Panc1 (cell line): Measurements from ENCODE around the gene RHBDF2. TPM values are rescaled to one million over a fixed set of nuclear protein-coding genes. Genes with fewer than 3 reads are reported as not detected.

Experiments
- ATAC-seq: fragments of 200-7000 bp; cut with Tn5 transposase; 2 replicates; pipeline ENCODE4 v1.9.1; 2020; ENCODE audit warnings: mild to moderate bottlenecking, moderate library complexity
- BruUV-seq: library from RNA; stranded (reverse); fragments of 400-500 nt; replicated peaks from 2 replicates; lab custom pipeline; 2021; lab: Mats Ljungman, UMichigan
- CTCF ChIA-PET: fragments of 300-600 bp; sonication (Branson Sonifier 250); formaldehyde crosslinking; loops from one replicate; lab custom pipeline; 2022; ENCODE audit warnings: antibody characterized with exemption; lab: Charles Lee
- POLR2A ChIA-PET: fragments of 300-600 bp; sonication (Branson Sonifier 250); formaldehyde crosslinking; loops from one replicate; lab custom pipeline; 2022; ENCODE audit warnings: antibody characterized with exemption; lab: Charles Lee
- DNase-seq: peaks from one replicate; pipeline ENCODE4 v3.0.0-alpha.2; 2010; ENCODE audit warnings: low read depth, low spot score
- H3K27ac ChIP-seq: 2 replicates; pipeline ENCODE4 v1.5.1; 2011; ENCODE audit warnings: mild to moderate bottlenecking, low read length, inconsistent platforms
- H3K27me3 ChIP-seq: fragments of 200-500 bp; sonication (Bioruptor generic); 2 replicates; pipeline ENCODE4 v1.6.0; 2014; ENCODE audit warnings: low read length, inconsistent platforms; ENCODE audit not compliant: control insufficient read depth, insufficient read depth
- H3K36me3 ChIP-seq: fragments of 200-500 bp; sonication (Bioruptor generic); 2 replicates; pipeline ENCODE4 v1.5.1; 2014; ENCODE audit warnings: inconsistent platforms, mild to moderate bottlenecking, low read length, moderate library complexity; ENCODE audit not compliant: control insufficient read depth, insufficient read depth
- H3K4me1 ChIP-seq: 2 replicates; pipeline ENCODE4 v1.5.1; 2011; ENCODE audit warnings: inconsistent platforms, mild to moderate bottlenecking, low read length, moderate library complexity; ENCODE audit not compliant: control insufficient read depth, insufficient read depth
- H3K4me3 ChIP-seq, 2 experiments: 2 replicates each; pipeline ENCODE4 v1.5.1; 2011 to 2012; ENCODE audit warnings: low read depth in 2 of 2, low read length in 2 of 2, mild to moderate bottlenecking in 2 of 2, inconsistent platforms in 1 of 2, moderate library complexity in 1 of 2
- H3K9me3 ChIP-seq: fragments of 200-500 bp; sonication (Bioruptor generic); 2 replicates; pipeline ENCODE4 v1.5.1; 2014; ENCODE audit warnings: low read depth, mild to moderate bottlenecking, inconsistent platforms, low read length, moderate library complexity; ENCODE audit not compliant: control insufficient read depth, insufficient read depth
- CTCF ChIP-seq: fragments of 450-650 bp; IDR thresholded peaks from 2 replicates; pipeline ENCODE4 v1.5.1; 2017; ENCODE audit warnings: mild to moderate bottlenecking
- POLR2AphosphoS5 ChIP-seq: IDR thresholded peaks from 2 replicates; pipeline ENCODE4 v1.6.1; 2012; ENCODE audit warnings: mild to moderate bottlenecking, low read depth, low read length, moderate library complexity
- REST ChIP-seq, 2 experiments: IDR thresholded peaks; 2 replicates each; pipeline ENCODE4 v1.6.1; 2011 to 2012; ENCODE audit warnings: low read depth in 2 of 2, control low read depth in 1 of 2, low read length in 1 of 2, mild to moderate bottlenecking in 1 of 2, moderate library complexity in 1 of 2; ENCODE audit not compliant: insufficient read depth in 1 of 2
- SIN3A ChIP-seq: IDR thresholded peaks from 2 replicates; pipeline ENCODE4 v1.6.1; 2012; ENCODE audit warnings: low read depth, mild to moderate bottlenecking, low read length, moderate library complexity, borderline replicate concordance; ENCODE audit not compliant: insufficient read depth
- TCF7L2 ChIP-seq: IDR thresholded peaks from 2 replicates; pipeline ENCODE4 v1.6.1; 2011; ENCODE audit warnings: mild to moderate bottlenecking, low read depth, low read length, inconsistent platforms
- in situ Hi-C: cut with HindIII; loops from 2 replicates; pipeline ENCODE4 v1.10.0; 2016; ENCODE audit warnings: low sequenced_read_pairs, low pct_unique_long_range_greater_than_20kb
- intact Hi-C: fragments of 100-400 bp; cut with micrococcal nuclease; formaldehyde crosslinking; loops from one replicate; pipeline ENCODE4 v1.10.0; 2022; ENCODE audit not compliant: unreplicated experiment
- total RNA-seq: library from RNA; stranded (reverse); gene quantifications from one replicate; pipeline ENCODE4 v1.2.1, GENCODE V29; 2021; ENCODE audit not compliant: unreplicated experiment

Gene RHBDF2
- total RNA-seq, 1 experiment from 2014 or later = 67.8 TPM

DNA sequence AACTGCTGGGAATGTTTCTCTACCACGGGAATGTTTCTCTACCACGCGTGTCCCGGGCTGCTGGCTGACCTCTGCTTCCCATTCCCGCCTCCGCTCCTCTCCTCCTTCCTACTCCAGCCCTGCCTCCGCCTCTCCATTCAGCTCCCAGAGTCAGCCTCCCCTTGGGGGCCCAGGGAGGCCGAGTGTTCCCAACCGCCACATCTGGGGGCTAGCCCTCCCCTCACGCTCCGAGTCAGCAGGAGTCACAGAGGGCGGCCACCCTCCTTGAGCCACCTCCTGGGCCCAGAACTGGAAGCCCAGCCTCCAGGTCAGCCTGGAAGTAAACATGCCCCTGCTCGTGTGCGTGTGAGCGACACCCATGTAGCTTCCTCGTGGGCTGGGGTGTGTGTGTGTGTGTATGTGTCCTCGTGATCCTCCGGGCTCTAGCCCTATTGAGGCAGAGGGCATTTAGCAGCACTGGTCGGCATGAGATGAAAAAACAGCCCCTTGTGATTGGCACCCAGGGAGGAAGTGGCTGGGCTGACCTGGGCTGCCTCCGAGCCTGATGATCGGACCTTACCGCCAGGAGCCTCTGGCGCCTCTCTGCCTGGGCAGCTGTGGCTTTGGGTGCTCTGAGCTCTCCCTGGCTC lies 29.0 kb upstream of the RHBDF2 start (continued):
- TF ChIP-seq CTCF = no peak

GRCh38 chr17:76529224-76530094 lies 28.2 kb upstream of the RHBDF2 start:
- ChIA-PET CTCF (interaction anchor here (0.5 to 2.4 kb wide), 5 partner anchors 11 to 180 kb away, joined by 5 to 11 read pairs (median 6); partner anchors contain the start of gene PRCD), POLR2A (no interaction called here)
- Histone ChIP-seq H3K4me3 (no peak overlapping the region), H3K36me3 (no peaks in the 10 kb centered on the region), H3K27me3 (no peaks in the 10 kb centered on the region), H3K27ac (peak overlapping the region; percentile 67), H3K9me3 (no peaks in the 10 kb centered on the region), H3K4me1 (peaks cover 40% of the 10 kb centered on the region)
- intact Hi-C loops = no loop called here
- in situ Hi-C loops = no loop called here
- DNase-seq = no peak
- ATAC-seq = peak; percentile 28
- TF ChIP-seq CTCF (no peak), POLR2AphosphoS5 (no peak), SIN3A (no peak), REST (IDR thresholded peaks at IDR 0.05; ENCODE audit: insufficient read depth in 1 of 2, low read depth in 2 of 2, low read length in 1 of 2) (no peak), TCF7L2 (no peak)
- no TSS peak for BruUV-seq
